ENCODE data around the gene HDAC4. TPM values are rescaled to one million over a fixed set of nuclear protein-coding genes. Genes with fewer than 3 reads are reported as not detected.
A peak's percentile ranks its signal among the peaks of the same experiment; 100 is the strongest.

HDAC4 gene
- total RNA-seq, 1 donor from 2014 or later: 12.9 TPM

- no peak for DNase-seq (ENCODE audit: low read depth in 2 of 2)
Observed at GRCh38 chr2:239329284-239329971, 71.4 kb downstream of the HDAC4 start.

GRCh38 chr2:239328351-239329191, 72.2 kb downstream of the HDAC4 start:
- peak; percentile 42 to 66 for DNase-seq (ENCODE audit: low read depth in 2 of 2)

GRCh38 chr2:239327536-239328350, 73.1 kb downstream of the HDAC4 start:
- DNase-seq (ENCODE audit: low read depth in 2 of 2): no peak

GRCh38 chr2:239326831-239327535, 73.8 kb downstream of the HDAC4 start:
- no peak for DNase-seq (ENCODE audit: low read depth in 2 of 2)

GRCh38 chr2:239324456-239324855, 76.4 kb downstream of the HDAC4 start:
- DNase-seq (ENCODE audit: low read depth in 2 of 2): no peak

- no peak for DNase-seq (ENCODE audit: low read depth in 2 of 2)
Observed at GRCh38 chr2:239323447-239323846, 77.4 kb downstream of the HDAC4 start.

- DNase-seq (ENCODE audit: low read depth in 2 of 2): peak; percentile 49 to 56
Observed at GRCh38 chr2:239322416-239323086, 78.3 kb downstream of the HDAC4 start.

GRCh38 chr2:239321596-239322415, 79.0 kb downstream of the HDAC4 start:
- no peak for DNase-seq (ENCODE audit: low read depth in 2 of 2)

- peak; percentile 57 to 65 for DNase-seq (ENCODE audit: low read depth in 2 of 2)
Observed at GRCh38 chr2:239318790-239319661, 81.8 kb downstream of the HDAC4 start.

- DNase-seq (ENCODE audit: low read depth in 2 of 2): peak in 1 of 2 donors; percentile 44
Observed at GRCh38 chr2:239318151-239318611, 82.6 kb downstream of the HDAC4 start.

- peak in 1 of 2 donors; percentile 58 for DNase-seq (ENCODE audit: low read depth in 2 of 2)
Observed at GRCh38 chr2:239316562-239317465, 84.0 kb downstream of the HDAC4 start.

GRCh38 chr2:239315308-239315707, 85.5 kb downstream of the HDAC4 start:
- no peak for DNase-seq (ENCODE audit: low read depth in 2 of 2)

GRCh38 chr2:239313776-239314175, 87.0 kb downstream of the HDAC4 start:
- no peak for DNase-seq (ENCODE audit: low read depth in 2 of 2)

GRCh38 chr2:239312741-239313667, 87.8 kb downstream of the HDAC4 start:
- DNase-seq (ENCODE audit: low read depth in 2 of 2): no peak

- no peak for DNase-seq (ENCODE audit: low read depth in 2 of 2)
Observed at GRCh38 chr2:239312081-239312511, 88.7 kb downstream of the HDAC4 start.

Data from lung microvascular endothelial cell (primary cell).